K562 (cell line): Measurements from ENCODE around the gene LIMS4. TPM values are rescaled to one million over a fixed set of nuclear protein-coding genes. Genes with fewer than 3 reads are reported as not detected.
"Not testable (repeated sequence)": the region's sequence is repeated elsewhere in the genome, so short reads cannot be mapped to it uniquely, and the experiment has no call there.

Experiments
- ATAC-seq: fragments of 200-7000 bp; cut with Tn5 transposase; 3 replicates; pipeline ENCODE4 v1.9.1; 2020; ENCODE audit warnings: moderate library complexity
- BruUV-seq: library from RNA; stranded (reverse); fragments of 400-500 nt; replicated peaks from 2 replicates; lab custom pipeline; 2021; lab: Mats Ljungman, UMichigan
- CTCF ChIA-PET: fragments of 300-600 bp; formaldehyde crosslinking; extraction: SDS; loops from one replicate; lab custom pipeline; 2021; ENCODE audit warnings: low intra/inter-chr PET ratio; lab: Yijun Ruan, JAX
- POLR2A ChIA-PET: fragments of 300-600, 350-650 bp; sonication (Branson Sonifier 250); formaldehyde crosslinking; extraction: SDS; loops from one replicate; lab custom pipeline; 2021; ENCODE audit warnings: antibody characterized with exemption, inconsistent platforms; lab: Yijun Ruan, JAX
- DNase-seq, 4 experiments: peaks; one replicate each; pipeline versions ENCODE4 v3.0.0 to v3.0.0-alpha.2; 2011 to 2018; ENCODE audit warnings: low spot score in 3 of 4, mixed read lengths in 3 of 4; ENCODE audit errors: extremely low read depth in 1 of 4
- FAIRE-seq: peaks from 2 replicates; lab custom pipeline; 2011; peaks lifted over from hg19 to GRCh38; lab: Jason Lieb, UNC
- H2AFZ ChIP-seq: 2 replicates; pipeline ENCODE4 v1.6.0; 2011; ENCODE audit warnings: low read depth, low read length, control low read depth, inconsistent platforms
- H3K27ac ChIP-seq: fragments of 200-600 bp; 3 replicates; pipeline ENCODE4 v1.8.0; 2011; ENCODE audit warnings: low read depth, mild to moderate bottlenecking, control low read depth, inconsistent platforms, low read length, moderate library complexity, mixed read lengths; ENCODE audit errors: extremely low read depth
- H3K27me3 ChIP-seq, 2 experiments: fragments of 300-600 bp in 1 of 2; 2 replicates in 1 of 2; 3 replicates in 1 of 2; pipeline versions ENCODE4 v1.6.0 to v1.8.0; 2011; ENCODE audit warnings: inconsistent platforms in 2 of 2, low read length in 2 of 2, mild to moderate bottlenecking in 1 of 2, mixed read lengths in 1 of 2, moderate library complexity in 1 of 2; ENCODE audit not compliant: control insufficient read depth in 2 of 2, insufficient read depth in 2 of 2
- H3K36me3 ChIP-seq: fragments of 300-600 bp; 3 replicates; pipeline ENCODE4 v1.8.0; 2011; ENCODE audit warnings: mild to moderate bottlenecking, low read length, inconsistent platforms; ENCODE audit not compliant: control insufficient read depth, insufficient read depth
- H3K4me1 ChIP-seq, 2 experiments: fragments of 200-600 bp in 1 of 2; replicated peaks in 1 of 2; 2 replicates in 1 of 2; 3 replicates in 1 of 2; pipeline versions ENCODE4 v1.5.1 to v1.8.0; 2011; ENCODE audit warnings: inconsistent platforms in 2 of 2, low read length in 2 of 2, mild to moderate bottlenecking in 1 of 2, mixed read lengths in 1 of 2, moderate library complexity in 1 of 2; ENCODE audit not compliant: control insufficient read depth in 2 of 2, insufficient read depth in 2 of 2
- H3K4me2 ChIP-seq: 2 replicates; pipeline ENCODE4 v1.6.1; 2011; ENCODE audit warnings: low read length, control low read depth, inconsistent platforms, mixed read lengths; ENCODE audit not compliant: insufficient read depth
- H3K4me3 ChIP-seq: fragments of 200-600 bp; sonication (generic), shearing (Covaris generic); 2 replicates; pipeline ENCODE4 v1.5.1; 2016; ENCODE audit warnings: control low read depth, inconsistent platforms
- H3K79me2 ChIP-seq: fragments of 200-600 bp; 3 replicates; pipeline ENCODE4 v1.8.0; 2011; ENCODE audit warnings: low read length, inconsistent platforms; ENCODE audit not compliant: control insufficient read depth, insufficient read depth
- H3K9ac ChIP-seq, 2 experiments: 2 replicates each; pipeline versions ENCODE4 v1.6.0 to v1.6.1; 2011; ENCODE audit warnings: low read depth in 2 of 2, low read length in 2 of 2, control low read depth in 1 of 2, inconsistent platforms in 1 of 2, mild to moderate bottlenecking in 1 of 2, mixed read lengths in 1 of 2; ENCODE audit not compliant: insufficient read depth in 1 of 2
- H3K9me1 ChIP-seq: one replicate; pipeline ENCODE4 v1.6.0; 2011; ENCODE audit warnings: inconsistent platforms, mild to moderate bottlenecking, low read length, moderate library complexity; ENCODE audit not compliant: control insufficient read depth, insufficient read depth
- H3K9me3 ChIP-seq: replicated peaks from 2 replicates; pipeline ENCODE4 v1.5.1; 2011; ENCODE audit warnings: low read depth, low read length, inconsistent platforms; ENCODE audit not compliant: control insufficient read depth, insufficient read depth
- H4K20me1 ChIP-seq: replicated peaks from 2 replicates; pipeline ENCODE4 v1.6.1; 2011; ENCODE audit warnings: low read length, inconsistent platforms, mixed read lengths; ENCODE audit not compliant: control insufficient read depth, insufficient read depth
- WGBS: fragments of 100-300 bp; shearing (Covaris generic); methylation state at CpG from one replicate; pipeline ENCODE4 v1.1.6; 2016; ENCODE audit warnings: low coverage, mixed read lengths; ENCODE audit not compliant: insufficient coverage; ENCODE audit errors: missing lambda C conversion rate; 5-methylcytosine and 5-hydroxymethylcytosine counted together
- in situ Hi-C: fragments of 300-500 bp; cut with MboI; formaldehyde crosslinking; loops from 4 replicates; pipeline ENCODE4 v1.15.0; 2018; ENCODE audit warnings: inconsistent platforms, mixed read lengths
- intact Hi-C: fragments of 100-400 bp; cut with micrococcal nuclease; formaldehyde crosslinking; loops from 2 replicates; pipeline ENCODE4 v1.14.2; 2022
- polyA plus RNA-seq, 8 experiments: library from polyadenylated mRNA; depleted of rRNA in 4 of 8; stranded (reverse) in 5 of 8; unstranded in 3 of 8; fragments of >200 nt; fragmentation: Nextera tagmentation in 2 of 8; fragmentation: Illumina TruSeq in 1 of 8; extraction: Ambion mirVana in 2 of 8; extraction: Trizol in 1 of 8; gene quantifications; 2 replicates each; pipeline versions ENCODE4 v1.2.1 to v1.2.3, GENCODE V29; 2011 to 2014; ENCODE audit warnings: inconsistent platforms in 1 of 8, missing spikeins in 1 of 8
- total RNA-seq, 7 experiments: library from RNA; depleted of rRNA in 6 of 7; stranded (reverse); fragments of >200 nt in 6 of 7; fragmentation: Illumina TruSeq in 2 of 7; extraction: Trizol in 2 of 7; gene quantifications; 2 replicates each; pipeline versions ENCODE4 v1.2.1 to v1.2.3, GENCODE V29; 2011 to 2021; ENCODE audit warnings: low replicate concordance in 1 of 7

Gene LIMS4
- total and polyA plus RNA-seq, 9 of the 15 experiments (the other 6 are each of a cell fraction or from before 2014, with no cell fraction given), result 0.49 to 2.6 (median 1.3) TPM; not detected in 2

DNA sequence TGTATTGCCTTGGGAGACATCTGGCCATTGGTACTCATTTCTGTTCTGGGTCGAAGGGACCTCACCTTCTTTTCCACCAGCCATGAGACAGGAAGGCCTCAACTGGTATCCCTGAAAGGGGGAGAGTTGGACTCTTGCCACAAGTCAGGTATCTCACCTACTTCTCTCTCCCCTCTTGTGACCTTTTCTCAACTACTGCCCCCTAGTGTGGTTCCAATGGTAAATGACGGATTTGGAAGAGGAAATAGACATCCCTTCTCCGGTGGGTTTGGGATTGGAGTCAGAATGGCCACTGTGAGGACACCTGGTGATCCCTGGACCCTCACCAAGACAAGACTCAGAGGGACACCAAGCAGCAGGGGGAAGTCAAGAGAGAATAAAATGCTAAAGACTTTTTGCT lies 21.9 kb upstream of the LIMS4 start:
- ATAC-seq, H3K4me3 ChIP-seq, H3K9me3 ChIP-seq, FAIRE-seq, intact Hi-C loops, H2AFZ ChIP-seq, CTCF ChIA-PET, in situ Hi-C loops, H3K9me1 ChIP-seq, DNase-seq, H3K27ac ChIP-seq, H3K4me1 ChIP-seq, H3K27me3 ChIP-seq, H4K20me1 ChIP-seq, POLR2A ChIA-PET, H3K4me2 ChIP-seq, H3K79me2 ChIP-seq, H3K36me3 ChIP-seq, H3K9ac ChIP-seq, BruUV-seq: not testable (repeated sequence)
- no CpG with 5 or more reads among the region's 3 CpGs for WGBS

DNA sequence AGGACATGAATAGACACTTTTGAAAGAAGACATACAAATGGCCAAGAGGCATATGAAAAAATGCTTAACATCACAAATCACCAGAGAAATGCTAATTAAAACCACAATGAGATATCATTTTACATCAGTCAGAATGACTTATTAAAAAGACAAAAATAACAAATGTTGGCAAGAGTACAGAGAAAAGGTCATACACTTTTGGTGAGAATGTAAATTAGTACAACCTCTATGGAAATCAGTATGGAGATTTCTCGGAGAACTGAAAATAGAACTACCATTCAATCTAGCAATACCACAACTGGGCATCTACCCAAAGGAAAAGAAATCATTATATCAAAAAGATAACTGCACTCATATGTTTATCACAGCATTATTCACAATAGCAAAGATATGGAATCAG lies 16.4 kb upstream of the LIMS4 start:
- H3K79me2 ChIP-seq, H4K20me1 ChIP-seq, intact Hi-C loops, H3K4me3 ChIP-seq, ATAC-seq, H3K27me3 ChIP-seq, POLR2A ChIA-PET, CTCF ChIA-PET, H3K36me3 ChIP-seq, FAIRE-seq, H3K4me1 ChIP-seq, H3K27ac ChIP-seq, BruUV-seq, H3K4me2 ChIP-seq, DNase-seq, H2AFZ ChIP-seq, H3K9me3 ChIP-seq, H3K9ac ChIP-seq, H3K9me1 ChIP-seq: not testable (repeated sequence)
- no CpG with 5 or more reads among the region's 1 CpG for WGBS
- in situ Hi-C loops, result loop anchor here (5.0 kb wide), 1 partner anchor 1953 kb away; no protein-coding TSS in a partner anchor

DNA sequence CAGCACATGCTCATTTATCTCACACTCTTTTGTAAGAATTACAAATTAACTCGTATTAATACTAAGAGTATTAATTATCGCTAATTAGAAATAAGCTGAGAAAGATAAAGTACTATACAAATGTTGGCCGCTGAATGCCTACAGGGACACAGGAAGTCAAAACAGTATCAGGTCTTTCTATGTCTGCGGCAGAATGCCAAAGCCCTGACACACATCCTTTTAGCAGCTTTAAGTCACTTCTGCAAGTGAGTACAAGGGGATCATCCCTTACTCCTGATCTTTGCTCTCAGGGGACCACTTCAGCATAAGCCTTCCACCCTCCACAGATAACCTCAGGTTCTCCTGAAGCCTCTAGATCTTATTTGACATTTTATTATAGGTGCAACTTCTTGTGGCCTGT lies 10.1 kb upstream of the LIMS4 start:
- CTCF ChIA-PET, FAIRE-seq: not testable (repeated sequence)

DNA sequence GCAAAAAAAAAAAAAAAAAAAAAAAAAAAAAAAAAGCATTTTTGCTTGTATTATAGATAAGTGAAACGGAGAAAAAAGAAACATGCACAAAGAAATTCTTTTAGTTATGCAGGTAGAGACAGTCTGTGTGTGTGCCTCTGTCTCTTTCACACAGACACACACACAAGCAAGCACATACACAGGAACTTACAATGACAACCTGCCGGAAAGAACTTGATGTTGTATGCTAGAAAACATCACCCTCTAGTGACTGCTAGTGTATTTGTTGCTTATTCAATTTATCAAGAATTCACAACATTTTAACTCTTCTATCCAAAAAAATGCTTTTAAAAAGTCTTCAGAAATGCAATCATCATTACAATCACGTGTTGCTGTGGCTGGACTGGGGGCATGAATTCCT lies 8.6 kb upstream of the LIMS4 start:
- WGBS, result no CpG with 5 or more reads among the region's 3 CpGs
- in situ Hi-C loops, ATAC-seq, FAIRE-seq, H3K4me2 ChIP-seq, intact Hi-C loops, BruUV-seq, H3K27me3 ChIP-seq, H3K27ac ChIP-seq, H4K20me1 ChIP-seq, H3K36me3 ChIP-seq, DNase-seq, H2AFZ ChIP-seq, H3K9ac ChIP-seq, H3K79me2 ChIP-seq, H3K4me3 ChIP-seq, H3K4me1 ChIP-seq, H3K9me1 ChIP-seq, CTCF ChIA-PET, H3K9me3 ChIP-seq, POLR2A ChIA-PET: not testable (repeated sequence)

More for the DNA sequence above, 10.1 kb upstream of the LIMS4 start:
- H3K9me1 ChIP-seq, H3K9me3 ChIP-seq, H3K36me3 ChIP-seq, BruUV-seq, H3K79me2 ChIP-seq, POLR2A ChIA-PET, H2AFZ ChIP-seq, H3K9ac ChIP-seq, in situ Hi-C loops, H3K4me3 ChIP-seq, H3K27ac ChIP-seq, ATAC-seq, H4K20me1 ChIP-seq, H3K4me2 ChIP-seq, DNase-seq, H3K4me1 ChIP-seq, H3K27me3 ChIP-seq, intact Hi-C loops: not testable (repeated sequence)
- no CpG with 5 or more reads among the region's 4 CpGs for WGBS
